DND-41 (cell line): ENCODE measurements around the gene TMEM119.

Experiments
- ATAC-seq: fragments of 200-7000 bp; cut with Tn5 transposase; 3 replicates; pipeline ENCODE4 v1.9.1; 2021; ENCODE audit warnings: low read depth; ENCODE audit not compliant: insufficient read depth
- DNase-seq: peaks from one replicate; pipeline ENCODE4 v3.0.0-alpha.2; 2020
- H2AFZ ChIP-seq: 2 replicates; pipeline ENCODE4 v1.6.0; 2012; ENCODE audit warnings: low read depth, low read length
- H3K27ac ChIP-seq: 2 replicates; pipeline ENCODE4 v1.5.1; 2012; ENCODE audit warnings: low read length, inconsistent platforms
- H3K27me3 ChIP-seq: fragments of 200-600 bp; sonication (generic); 2 replicates; pipeline ENCODE4 v1.6.0; 2012; ENCODE audit warnings: low read length, mild to moderate bottlenecking, inconsistent platforms; ENCODE audit not compliant: insufficient read depth, poor library complexity
- H3K36me3 ChIP-seq: 2 replicates; pipeline ENCODE4 v1.5.1; 2012; ENCODE audit warnings: low read length, inconsistent platforms; ENCODE audit not compliant: insufficient read depth
- H3K4me1 ChIP-seq: 2 replicates; pipeline ENCODE4 v1.5.1; 2012; ENCODE audit warnings: mild to moderate bottlenecking, low read length; ENCODE audit not compliant: insufficient read depth
- H3K4me2 ChIP-seq: 2 replicates; pipeline ENCODE4 v1.6.0; 2012; ENCODE audit warnings: mild to moderate bottlenecking, moderate library complexity, low read length, inconsistent platforms; ENCODE audit not compliant: insufficient read depth
- H3K4me3 ChIP-seq, 2 experiments: fragments of 200-600 bp in 1 of 2; shearing (Covaris generic) in 1 of 2; 2 replicates each; pipeline ENCODE4 v1.5.1; 2012 to 2016; ENCODE audit warnings: inconsistent platforms in 2 of 2, low read length in 2 of 2, mild to moderate bottlenecking in 2 of 2, low read depth in 1 of 2, moderate library complexity in 1 of 2
- H3K79me2 ChIP-seq: 2 replicates; pipeline ENCODE4 v1.6.0; 2012; ENCODE audit warnings: low read length, inconsistent platforms; ENCODE audit not compliant: insufficient read depth
- H3K9ac ChIP-seq: 2 replicates; pipeline ENCODE4 v1.6.0; 2012; ENCODE audit warnings: low read depth, mild to moderate bottlenecking, inconsistent platforms, low read length, moderate library complexity
- H3K9me3 ChIP-seq: 2 replicates; pipeline ENCODE4 v1.5.1; 2012; ENCODE audit warnings: low read length, moderate library complexity, mild to moderate bottlenecking, inconsistent platforms; ENCODE audit not compliant: insufficient read depth, severe bottlenecking
- H4K20me1 ChIP-seq: 2 replicates; pipeline ENCODE4 v1.6.0; 2012; ENCODE audit warnings: low read length; ENCODE audit not compliant: insufficient read depth
- EZH2 ChIP-seq: IDR thresholded peaks from 3 replicates; pipeline ENCODE4 v1.6.1; 2012; ENCODE audit warnings: borderline replicate concordance, low read depth, mild to moderate bottlenecking, moderate library complexity, low read length, inconsistent platforms; ENCODE audit not compliant: severe bottlenecking
- TF ChIP-seq, protein P1 (sequence below): IDR thresholded peaks from 2 replicates; pipeline ENCODE4 v1.5.1; 2012; ENCODE audit warnings: borderline replicate concordance, low read length, moderate library complexity, mild to moderate bottlenecking; ENCODE audit not compliant: poor library complexity, severe bottlenecking; ENCODE audit errors: extremely low read depth

TMEM119 gene

DNA sequence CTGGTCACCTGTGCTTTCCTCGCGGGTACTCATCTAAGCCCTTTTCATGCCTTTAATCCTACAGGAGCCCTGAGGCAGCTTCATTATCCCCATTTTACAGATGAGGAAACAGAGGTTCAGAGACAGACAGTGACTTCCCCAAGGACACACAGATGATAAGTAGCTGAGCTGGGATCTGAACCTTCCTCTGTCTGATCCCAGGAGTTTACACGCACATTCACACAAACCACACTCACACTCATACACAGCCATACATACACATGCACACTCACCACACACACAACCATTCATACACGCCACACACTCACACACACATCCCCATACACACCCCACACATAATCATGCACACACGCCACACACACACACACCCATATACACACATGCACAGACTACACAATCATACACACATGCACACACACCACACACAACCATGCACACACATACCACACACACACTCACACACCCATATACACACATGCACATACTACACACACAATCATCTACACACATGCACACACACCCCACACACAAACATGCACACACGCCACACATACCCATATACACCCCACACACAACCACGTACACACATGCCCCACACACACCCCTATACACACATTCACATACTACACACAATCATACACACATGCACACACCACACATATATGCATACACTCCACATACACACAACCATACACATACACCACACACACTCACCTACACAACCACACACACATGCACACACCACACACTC, 2.7 kb downstream of the TMEM119 start:
- H3K4me2 ChIP-seq: no peak overlapping the region
- H2AFZ ChIP-seq: no peak overlapping the region
- H3K9ac ChIP-seq: no peak overlapping the region
- H4K20me1 ChIP-seq: no peaks in the 10 kb centered on the region
- no peaks in the 10 kb centered on the region for H3K79me2 ChIP-seq
- H3K36me3 ChIP-seq: no peaks in the 10 kb centered on the region
- DNase-seq (no peak), ATAC-seq (no peak)
- no peaks in the 10 kb centered on the region for H3K27me3 ChIP-seq
- no peaks in the 10 kb centered on the region for H3K9me3 ChIP-seq
- TF ChIP-seq, protein P1, sequence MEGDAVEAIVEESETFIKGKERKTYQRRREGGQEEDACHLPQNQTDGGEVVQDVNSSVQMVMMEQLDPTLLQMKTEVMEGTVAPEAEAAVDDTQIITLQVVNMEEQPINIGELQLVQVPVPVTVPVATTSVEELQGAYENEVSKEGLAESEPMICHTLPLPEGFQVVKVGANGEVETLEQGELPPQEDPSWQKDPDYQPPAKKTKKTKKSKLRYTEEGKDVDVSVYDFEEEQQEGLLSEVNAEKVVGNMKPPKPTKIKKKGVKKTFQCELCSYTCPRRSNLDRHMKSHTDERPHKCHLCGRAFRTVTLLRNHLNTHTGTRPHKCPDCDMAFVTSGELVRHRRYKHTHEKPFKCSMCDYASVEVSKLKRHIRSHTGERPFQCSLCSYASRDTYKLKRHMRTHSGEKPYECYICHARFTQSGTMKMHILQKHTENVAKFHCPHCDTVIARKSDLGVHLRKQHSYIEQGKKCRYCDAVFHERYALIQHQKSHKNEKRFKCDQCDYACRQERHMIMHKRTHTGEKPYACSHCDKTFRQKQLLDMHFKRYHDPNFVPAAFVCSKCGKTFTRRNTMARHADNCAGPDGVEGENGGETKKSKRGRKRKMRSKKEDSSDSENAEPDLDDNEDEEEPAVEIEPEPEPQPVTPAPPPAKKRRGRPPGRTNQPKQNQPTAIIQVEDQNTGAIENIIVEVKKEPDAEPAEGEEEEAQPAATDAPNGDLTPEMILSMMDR: no peak
- TF ChIP-seq EZH2: no peak
- no peak overlapping the region for H3K27ac ChIP-seq
- H3K4me1 ChIP-seq: no peaks in the 10 kb centered on the region
- no peak overlapping the region for H3K4me3 ChIP-seq

DNA sequence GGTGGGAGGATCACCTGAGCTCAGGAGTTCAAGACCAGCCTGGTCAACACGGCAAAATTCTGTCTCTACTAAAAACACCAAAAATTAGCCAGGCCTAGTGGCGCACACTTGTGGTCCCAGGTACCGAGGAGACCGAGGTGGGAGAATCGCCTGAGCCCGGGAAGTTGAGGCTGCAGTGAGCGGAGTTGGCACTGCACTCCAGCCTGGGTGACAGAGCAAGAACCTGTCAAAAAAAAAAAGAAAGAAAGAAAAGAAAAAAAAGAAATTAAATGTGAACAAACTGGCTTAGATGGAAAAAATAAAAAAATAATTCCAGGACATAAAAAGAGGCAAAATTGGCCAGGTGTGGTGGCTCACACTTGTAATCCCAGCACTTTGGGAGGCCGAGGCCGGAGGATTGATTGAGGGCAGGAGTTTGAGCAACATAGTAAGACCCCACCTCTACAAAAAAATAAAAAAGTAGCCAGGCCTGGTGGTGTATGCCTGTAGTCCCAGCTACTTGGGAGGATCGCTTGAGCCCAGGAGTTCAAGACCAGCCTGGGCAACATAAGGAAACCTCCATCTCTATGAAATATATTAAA, 3.5 kb downstream of the TMEM119 start:
- Histone ChIP-seq H3K4me1 (no peaks in the 10 kb centered on the region), H3K79me2 (no peaks in the 10 kb centered on the region), H3K27ac (no peak overlapping the region), H3K27me3 (no peaks in the 10 kb centered on the region), H3K4me2 (no peak overlapping the region), H3K9ac (no peak overlapping the region), H3K36me3 (no peaks in the 10 kb centered on the region), H4K20me1 (no peaks in the 10 kb centered on the region), H2AFZ (no peak overlapping the region), H3K4me3 (no peak overlapping the region), H3K9me3 (no peaks in the 10 kb centered on the region)
- no peak for ATAC-seq
- TF ChIP-seq, protein P1: no peak
- no peak for TF ChIP-seq EZH2
- no peak for DNase-seq

DNA sequence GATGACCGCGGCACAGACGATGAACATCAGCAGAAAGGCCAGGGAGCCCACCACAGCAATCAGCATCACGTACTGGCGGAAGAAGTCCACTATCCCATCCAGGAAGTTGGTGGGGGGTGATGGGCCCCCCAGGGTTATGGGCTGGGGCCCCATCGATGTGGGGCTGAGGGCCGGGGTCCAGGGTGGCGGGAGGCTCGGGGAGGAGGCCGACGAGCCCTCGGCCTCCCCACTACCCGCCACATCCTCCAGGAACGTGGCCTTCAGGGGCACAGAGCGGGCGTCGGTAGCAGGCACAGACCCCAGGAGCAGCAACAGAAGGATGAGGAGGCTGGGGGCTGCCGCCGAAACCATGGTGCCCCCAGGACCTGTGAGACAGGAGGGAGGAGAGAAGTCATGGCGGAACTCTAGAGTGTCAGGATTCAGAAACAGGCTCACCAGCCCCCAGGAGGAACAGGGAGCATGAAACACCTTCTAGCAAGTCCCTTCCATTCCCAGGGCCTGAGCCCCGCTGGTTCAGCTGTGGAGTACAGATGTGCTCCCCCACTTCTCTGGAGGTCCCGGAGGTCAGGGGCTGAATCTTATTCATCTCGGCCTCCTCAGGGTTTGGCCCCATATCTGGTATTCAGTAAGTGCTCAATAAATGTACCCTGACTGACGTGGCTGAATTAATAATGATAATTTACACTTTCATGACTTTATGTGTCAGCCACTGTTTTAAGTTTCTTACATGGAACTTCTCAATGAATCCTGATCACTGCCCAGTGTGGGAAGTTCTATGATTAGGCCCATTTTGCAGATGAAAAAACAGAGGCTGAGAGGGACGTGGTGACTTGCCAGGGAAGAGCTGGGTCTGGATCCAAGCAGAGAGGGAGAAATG, 5.6 kb downstream of the TMEM119 start:
- Histone ChIP-seq H2AFZ (no peak overlapping the region), H3K27ac (no peak overlapping the region), H3K36me3 (no peaks in the 10 kb centered on the region), H3K9me3 (no peaks in the 10 kb centered on the region), H3K4me3 (no peak overlapping the region), H4K20me1 (no peaks in the 10 kb centered on the region), H3K9ac (no peak overlapping the region), H3K27me3 (no peaks in the 10 kb centered on the region), H3K79me2 (no peaks in the 10 kb centered on the region), H3K4me2 (no peak overlapping the region), H3K4me1 (no peaks in the 10 kb centered on the region)
- TF ChIP-seq EZH2: no peak
- TF ChIP-seq, protein P1: no peak
- DNase-seq (no peak), ATAC-seq (no peak)
